ENCODE results near the gene TMEM143.

Gene TMEM143

DNA sequence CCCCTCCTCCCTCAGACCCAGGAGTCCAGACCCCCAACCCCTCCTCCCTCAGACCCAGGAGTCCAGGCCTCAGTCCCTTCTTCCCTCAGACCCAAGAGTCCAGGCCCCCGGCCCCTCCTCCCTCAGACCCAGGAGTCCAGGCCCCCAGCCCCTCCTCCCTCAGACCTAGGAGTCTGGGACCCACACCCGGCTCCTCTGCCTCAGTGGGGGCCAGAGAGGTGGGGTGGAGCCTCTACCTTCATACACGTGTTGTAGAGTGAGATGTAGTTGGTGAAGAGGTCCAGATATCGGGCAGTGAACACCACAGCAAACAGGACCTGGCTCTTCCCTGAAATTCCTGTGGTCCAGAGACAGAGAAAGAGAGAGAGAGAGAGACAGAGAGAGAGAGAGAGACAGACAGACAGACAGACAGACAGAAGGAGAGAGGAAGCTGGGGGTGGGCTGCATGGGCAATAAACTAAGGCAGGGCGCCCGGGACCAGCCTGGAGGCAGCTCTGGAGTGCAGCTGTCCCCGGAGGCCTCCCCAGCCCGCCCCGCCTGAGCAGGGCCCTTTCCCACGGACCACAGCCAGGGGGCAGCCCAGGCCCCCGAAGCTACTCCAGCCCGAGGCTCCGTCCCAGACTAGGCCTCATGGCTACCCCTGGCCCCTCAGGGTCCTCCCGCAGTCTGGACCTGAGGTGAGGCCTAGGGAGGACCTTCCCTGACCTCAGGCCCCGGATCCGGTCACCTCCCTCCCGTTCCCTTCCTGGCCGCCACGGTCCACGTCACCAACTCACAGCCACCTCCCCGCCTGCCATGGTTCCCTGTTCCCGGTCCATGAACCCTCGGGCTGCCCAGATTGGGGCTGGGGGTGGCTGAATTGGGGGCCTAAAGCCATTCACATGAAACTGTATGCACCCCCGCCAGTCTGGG lies 26.7 kb upstream of the TMEM143 start:
- H3K4me3 ChIP-seq (ENCODE audit: low read length) = peak overlapping the region; percentile 95
- peak; percentile 63 for DNase-seq (ENCODE audit: low read depth)
- TF ChIP-seq, protein P1, sequence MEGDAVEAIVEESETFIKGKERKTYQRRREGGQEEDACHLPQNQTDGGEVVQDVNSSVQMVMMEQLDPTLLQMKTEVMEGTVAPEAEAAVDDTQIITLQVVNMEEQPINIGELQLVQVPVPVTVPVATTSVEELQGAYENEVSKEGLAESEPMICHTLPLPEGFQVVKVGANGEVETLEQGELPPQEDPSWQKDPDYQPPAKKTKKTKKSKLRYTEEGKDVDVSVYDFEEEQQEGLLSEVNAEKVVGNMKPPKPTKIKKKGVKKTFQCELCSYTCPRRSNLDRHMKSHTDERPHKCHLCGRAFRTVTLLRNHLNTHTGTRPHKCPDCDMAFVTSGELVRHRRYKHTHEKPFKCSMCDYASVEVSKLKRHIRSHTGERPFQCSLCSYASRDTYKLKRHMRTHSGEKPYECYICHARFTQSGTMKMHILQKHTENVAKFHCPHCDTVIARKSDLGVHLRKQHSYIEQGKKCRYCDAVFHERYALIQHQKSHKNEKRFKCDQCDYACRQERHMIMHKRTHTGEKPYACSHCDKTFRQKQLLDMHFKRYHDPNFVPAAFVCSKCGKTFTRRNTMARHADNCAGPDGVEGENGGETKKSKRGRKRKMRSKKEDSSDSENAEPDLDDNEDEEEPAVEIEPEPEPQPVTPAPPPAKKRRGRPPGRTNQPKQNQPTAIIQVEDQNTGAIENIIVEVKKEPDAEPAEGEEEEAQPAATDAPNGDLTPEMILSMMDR (conservative IDR thresholded peaks at IDR 0.05; ENCODE audit: low read length) = peak; percentile 52

DNA sequence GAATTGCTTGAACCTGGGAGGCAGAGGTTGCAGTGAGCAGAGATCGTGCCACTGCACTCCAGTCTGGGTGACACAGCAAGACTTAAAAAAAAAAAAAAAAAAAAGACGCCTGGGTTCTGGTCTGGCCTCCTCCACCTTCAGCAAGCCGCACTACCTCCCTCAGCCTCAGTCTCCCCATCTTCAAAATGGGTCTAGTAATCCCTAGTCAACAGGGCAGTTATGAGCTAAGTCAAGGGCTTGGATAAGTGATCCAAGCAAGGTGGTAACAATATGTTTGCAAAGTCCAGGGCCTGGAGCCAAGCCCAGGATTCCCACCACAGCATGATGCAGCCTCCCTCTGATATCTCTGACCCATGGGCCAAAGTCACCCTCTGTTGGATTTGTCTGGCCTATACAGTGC lies 23.2 kb upstream of the TMEM143 start:
- H3K4me3 ChIP-seq (ENCODE audit: low read length) = no peak overlapping the region
- TF ChIP-seq, protein P1 (conservative IDR thresholded peaks at IDR 0.05; ENCODE audit: low read length) = no peak
- no peak for DNase-seq (ENCODE audit: low read depth)

DNA sequence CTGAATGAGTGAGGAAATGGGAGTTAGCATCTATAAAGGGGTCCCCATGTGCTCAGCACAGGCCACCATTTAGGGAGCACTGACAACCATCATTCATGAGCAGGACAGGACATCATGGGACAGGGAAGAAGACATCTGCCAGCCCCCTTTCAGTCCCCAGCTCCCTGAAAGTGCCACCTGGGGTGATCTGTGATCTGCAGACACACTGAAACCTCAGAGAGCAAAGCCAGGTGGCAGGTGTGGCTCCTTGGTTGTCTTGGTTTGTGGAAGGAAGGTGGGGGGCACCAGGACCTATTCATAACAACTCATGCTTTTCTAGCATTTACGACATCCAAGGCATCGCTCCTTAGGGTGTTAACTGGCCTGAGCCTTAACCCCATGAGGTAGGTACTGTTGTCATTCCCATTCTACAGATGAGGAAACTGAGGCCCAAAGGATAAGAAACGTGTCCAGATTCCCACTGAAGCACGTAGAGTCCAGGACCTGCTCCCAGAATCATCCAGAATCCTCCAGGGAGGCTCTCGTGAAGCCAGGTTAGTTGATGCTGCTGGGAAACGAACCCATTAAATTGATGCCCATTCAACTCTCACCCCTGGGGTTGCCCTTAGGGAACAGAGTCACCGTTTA lies 21.8 kb upstream of the TMEM143 start:
- no peak overlapping the region for H3K4me3 ChIP-seq (ENCODE audit: low read length)
- no peak for DNase-seq (ENCODE audit: low read depth)
- TF ChIP-seq, protein P1 (conservative IDR thresholded peaks at IDR 0.05; ENCODE audit: low read length) = no peak

DNA sequence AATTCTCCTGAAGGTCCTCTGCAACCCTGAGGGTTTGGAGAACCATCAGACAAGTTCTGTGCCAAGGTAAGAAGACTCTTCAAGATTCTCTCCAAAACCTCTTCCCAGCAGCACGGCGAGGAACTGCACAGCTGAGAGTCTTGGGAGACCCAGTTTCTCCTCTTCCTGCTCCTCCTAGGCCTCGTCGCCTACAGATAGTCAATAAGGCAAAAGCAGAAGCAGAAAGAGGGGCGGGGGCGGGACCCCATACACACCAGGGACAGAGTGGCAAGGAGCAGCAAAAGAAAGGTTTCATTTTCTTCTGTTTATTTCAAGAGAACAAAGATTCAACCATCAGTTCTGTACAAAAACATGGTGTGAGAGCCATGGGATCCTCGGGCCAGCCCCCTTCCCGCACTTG lies 18.5 kb upstream of the TMEM143 start:
- TF ChIP-seq, protein P1 (conservative IDR thresholded peaks at IDR 0.05; ENCODE audit: low read length) = no peak
- DNase-seq (ENCODE audit: low read depth) = no peak
- no peak overlapping the region for H3K4me3 ChIP-seq (ENCODE audit: low read length)

DNA sequence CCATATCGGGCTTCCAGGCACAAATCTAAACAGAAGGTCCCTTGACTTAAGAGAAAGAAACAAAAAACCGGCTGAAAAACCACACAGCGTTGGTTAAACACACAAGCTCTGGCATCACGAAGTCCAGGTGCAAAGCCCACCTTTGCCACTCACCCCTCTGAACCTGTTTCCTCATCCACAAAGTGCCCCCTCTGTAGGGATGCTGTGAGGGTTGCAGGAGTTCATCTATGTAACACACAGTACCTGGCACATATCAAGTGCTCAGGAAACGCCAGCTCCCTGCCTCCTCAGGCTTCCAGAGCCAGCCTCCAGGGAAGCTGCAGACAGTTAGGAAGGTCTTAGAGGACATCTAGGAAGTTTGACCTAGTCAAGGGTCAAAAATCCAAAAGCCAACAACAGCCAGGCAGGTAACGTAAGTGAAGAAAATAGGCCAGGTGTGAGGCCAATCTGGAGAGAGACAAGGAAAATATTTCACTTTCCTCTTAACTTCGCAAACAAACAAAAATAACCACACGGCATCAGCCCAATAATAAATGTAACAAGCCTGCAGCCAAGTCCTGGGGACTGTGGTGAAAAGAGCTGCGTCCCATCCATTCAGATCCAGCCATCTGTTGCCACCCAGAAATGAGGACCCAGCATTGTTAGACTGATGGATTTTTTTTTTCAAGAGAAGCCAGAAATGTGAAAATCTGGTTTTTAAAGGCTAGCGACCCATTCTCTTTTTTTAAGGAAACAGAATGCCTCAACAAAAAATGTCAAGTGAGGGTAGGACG lies 17.6 kb upstream of the TMEM143 start:
- TF ChIP-seq, protein P1 (conservative IDR thresholded peaks at IDR 0.05; ENCODE audit: low read length) = no peak
- DNase-seq (ENCODE audit: low read depth) = no peak
- H3K4me3 ChIP-seq (ENCODE audit: low read length) = no peak overlapping the region

- no peak for DNase-seq (ENCODE audit: low read depth)
- no peak overlapping the region for H3K4me3 ChIP-seq (ENCODE audit: low read length)
- TF ChIP-seq, protein P1 (conservative IDR thresholded peaks at IDR 0.05; ENCODE audit: low read length) = no peak
These were observed 15.3 kb upstream of the TMEM143 start for GRCh38 chr19:48379058-48379457.

Data from AG10803 (cell line).